KMS-11 (cell line): ENCODE measurements around the gene CTRL.

Source experiments
- H2AFZ ChIP-seq: fragments of 200-600 bp; sonication (generic); 2 replicates; pipeline ENCODE4 v1.6.1; 2016; ENCODE audit warnings: antibody characterized with exemption, mixed run types, low read depth
- H3K27ac ChIP-seq: fragments of 200-600 bp; sonication (generic); 2 replicates; pipeline ENCODE4 v1.6.1; 2016; ENCODE audit warnings: mild to moderate bottlenecking, mixed run types
- H3K27me3 ChIP-seq: fragments of 200-600 bp; sonication (generic); 2 replicates; pipeline ENCODE4 v1.6.1; 2017; ENCODE audit warnings: mild to moderate bottlenecking, low read depth, mixed run types, moderate library complexity; ENCODE audit not compliant: insufficient read depth
- H3K36me3 ChIP-seq: fragments of 200-600 bp; sonication (generic); 2 replicates; pipeline ENCODE4 v1.6.1; 2017; ENCODE audit warnings: mild to moderate bottlenecking, mixed run types; ENCODE audit not compliant: insufficient read depth
- H3K4me1 ChIP-seq: fragments of 200-600 bp; sonication (generic); 2 replicates; pipeline ENCODE4 v1.6.1; 2016; ENCODE audit warnings: mild to moderate bottlenecking, low read depth, mixed run types; ENCODE audit not compliant: poor library complexity, severe bottlenecking
- H3K4me2 ChIP-seq: fragments of 200-600 bp; sonication (generic); 2 replicates; pipeline ENCODE4 v1.7.0; 2016; ENCODE audit warnings: mild to moderate bottlenecking, mixed run types
- H3K4me3 ChIP-seq: fragments of 200-600 bp; sonication (generic); IDR thresholded peaks from 2 replicates; pipeline ENCODE4 v1.6.1; 2017; ENCODE audit warnings: low read depth, low read length, mixed read lengths; ENCODE audit not compliant: insufficient read depth
- H3K79me2 ChIP-seq: fragments of 200-600 bp; sonication (generic); 2 replicates; pipeline ENCODE4 v1.6.1; 2016; ENCODE audit warnings: low read depth, mixed run types; ENCODE audit not compliant: insufficient read depth
- H3K9ac ChIP-seq: fragments of 200-600 bp; sonication (generic); 2 replicates; pipeline ENCODE4 v1.6.1; 2016; ENCODE audit warnings: mild to moderate bottlenecking, mixed run types
- H4K20me1 ChIP-seq: fragments of 200-600 bp; sonication (generic); 2 replicates; pipeline ENCODE4 v1.6.1; 2016; ENCODE audit warnings: mild to moderate bottlenecking, mixed run types; ENCODE audit not compliant: insufficient read depth
- TF ChIP-seq, protein P1 (sequence below): fragments of 200-600 bp; sonication (generic); conservative IDR thresholded peaks from 2 replicates; pipeline ENCODE4 v1.6.1; 2017; ENCODE audit warnings: low read depth, mild to moderate bottlenecking, antibody characterized with exemption, low read length, moderate library complexity, mixed read lengths

The CTRL gene

DNA sequence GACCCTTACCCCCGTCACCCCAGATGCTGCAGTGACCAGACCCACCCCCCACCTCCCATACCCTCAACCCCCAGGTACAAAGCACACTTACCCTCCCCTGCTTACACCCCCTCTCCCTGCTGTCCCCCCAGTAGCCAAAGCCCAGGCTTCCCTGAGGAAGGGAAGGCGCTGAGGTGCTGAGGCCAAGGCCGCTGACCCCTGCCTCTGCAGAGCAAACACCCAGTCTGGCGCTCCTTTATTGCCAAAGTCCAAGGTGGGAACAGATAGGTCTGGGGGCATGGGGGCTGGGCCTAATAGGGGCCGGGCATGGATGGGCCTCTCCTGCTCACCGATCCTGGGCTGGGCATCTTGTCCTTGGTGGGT lies 11.6 kb upstream of the CTRL start:
- Histone ChIP-seq H4K20me1 (no peaks in the 10 kb centered on the region), H3K79me2 (no peaks in the 10 kb centered on the region), H3K4me3 (no peak overlapping the region), H2AFZ (no peak overlapping the region), H3K4me1 (no peaks in the 10 kb centered on the region), H3K27ac (no peak overlapping the region), H3K27me3 (no peaks in the 10 kb centered on the region), H3K9ac (no peak overlapping the region), H3K4me2 (no peak overlapping the region), H3K36me3 (no peaks in the 10 kb centered on the region)
- TF ChIP-seq, protein P1, sequence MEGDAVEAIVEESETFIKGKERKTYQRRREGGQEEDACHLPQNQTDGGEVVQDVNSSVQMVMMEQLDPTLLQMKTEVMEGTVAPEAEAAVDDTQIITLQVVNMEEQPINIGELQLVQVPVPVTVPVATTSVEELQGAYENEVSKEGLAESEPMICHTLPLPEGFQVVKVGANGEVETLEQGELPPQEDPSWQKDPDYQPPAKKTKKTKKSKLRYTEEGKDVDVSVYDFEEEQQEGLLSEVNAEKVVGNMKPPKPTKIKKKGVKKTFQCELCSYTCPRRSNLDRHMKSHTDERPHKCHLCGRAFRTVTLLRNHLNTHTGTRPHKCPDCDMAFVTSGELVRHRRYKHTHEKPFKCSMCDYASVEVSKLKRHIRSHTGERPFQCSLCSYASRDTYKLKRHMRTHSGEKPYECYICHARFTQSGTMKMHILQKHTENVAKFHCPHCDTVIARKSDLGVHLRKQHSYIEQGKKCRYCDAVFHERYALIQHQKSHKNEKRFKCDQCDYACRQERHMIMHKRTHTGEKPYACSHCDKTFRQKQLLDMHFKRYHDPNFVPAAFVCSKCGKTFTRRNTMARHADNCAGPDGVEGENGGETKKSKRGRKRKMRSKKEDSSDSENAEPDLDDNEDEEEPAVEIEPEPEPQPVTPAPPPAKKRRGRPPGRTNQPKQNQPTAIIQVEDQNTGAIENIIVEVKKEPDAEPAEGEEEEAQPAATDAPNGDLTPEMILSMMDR = no peak

DNA sequence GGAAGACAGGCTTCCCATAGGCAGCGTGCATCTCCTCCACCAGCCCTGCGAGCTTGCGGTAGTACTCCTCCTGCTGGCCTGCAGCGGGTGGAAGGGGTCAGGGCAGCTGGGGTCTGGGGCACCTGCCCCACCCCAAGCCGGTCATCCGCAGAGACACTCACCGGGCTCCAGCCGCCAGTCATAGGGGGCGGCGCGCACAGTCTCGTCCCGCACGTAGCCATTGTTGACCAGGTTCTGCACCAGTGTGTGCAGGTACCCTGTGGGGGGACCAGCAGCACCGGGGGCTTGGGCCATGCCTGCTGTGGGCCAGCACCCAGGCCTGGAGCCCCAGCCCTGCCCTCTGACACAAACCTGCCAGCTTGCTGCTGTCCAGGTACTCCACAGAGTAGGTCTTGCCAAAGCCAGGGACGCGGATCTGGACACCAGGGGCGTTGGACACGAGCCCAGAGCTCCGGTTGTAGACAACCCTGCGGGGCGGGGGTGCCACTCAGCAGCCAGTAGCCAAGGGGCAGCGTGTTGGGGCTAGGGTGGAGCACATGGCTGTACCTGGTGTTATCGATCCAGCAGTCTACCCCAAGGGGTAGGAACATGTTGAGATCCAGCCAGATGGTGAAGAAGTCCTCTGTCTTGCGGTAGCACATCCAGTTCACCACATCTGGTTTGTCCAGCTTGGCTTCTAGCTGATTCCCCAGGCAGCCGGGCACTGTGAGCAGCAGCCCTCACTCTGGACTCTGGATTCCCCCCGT lies 11.0 kb upstream of the CTRL start:
- H4K20me1 ChIP-seq = no peaks in the 10 kb centered on the region
- H3K4me2 ChIP-seq = no peak overlapping the region
- H3K27ac ChIP-seq = no peak overlapping the region
- no peak overlapping the region for H3K4me3 ChIP-seq
- no peaks in the 10 kb centered on the region for H3K79me2 ChIP-seq
- H3K4me1 ChIP-seq = peaks cover under 1% of the 10 kb centered on the region
- no peaks in the 10 kb centered on the region for H3K27me3 ChIP-seq
- TF ChIP-seq, protein P1 = no peak
- no peak overlapping the region for H2AFZ ChIP-seq
- no peaks in the 10 kb centered on the region for H3K36me3 ChIP-seq
- H3K9ac ChIP-seq = no peak overlapping the region

- no peak overlapping the region for H2AFZ ChIP-seq
Measured at GRCh38 chr16:67942200-67942509, 10.5 kb upstream of the CTRL start.

DNA sequence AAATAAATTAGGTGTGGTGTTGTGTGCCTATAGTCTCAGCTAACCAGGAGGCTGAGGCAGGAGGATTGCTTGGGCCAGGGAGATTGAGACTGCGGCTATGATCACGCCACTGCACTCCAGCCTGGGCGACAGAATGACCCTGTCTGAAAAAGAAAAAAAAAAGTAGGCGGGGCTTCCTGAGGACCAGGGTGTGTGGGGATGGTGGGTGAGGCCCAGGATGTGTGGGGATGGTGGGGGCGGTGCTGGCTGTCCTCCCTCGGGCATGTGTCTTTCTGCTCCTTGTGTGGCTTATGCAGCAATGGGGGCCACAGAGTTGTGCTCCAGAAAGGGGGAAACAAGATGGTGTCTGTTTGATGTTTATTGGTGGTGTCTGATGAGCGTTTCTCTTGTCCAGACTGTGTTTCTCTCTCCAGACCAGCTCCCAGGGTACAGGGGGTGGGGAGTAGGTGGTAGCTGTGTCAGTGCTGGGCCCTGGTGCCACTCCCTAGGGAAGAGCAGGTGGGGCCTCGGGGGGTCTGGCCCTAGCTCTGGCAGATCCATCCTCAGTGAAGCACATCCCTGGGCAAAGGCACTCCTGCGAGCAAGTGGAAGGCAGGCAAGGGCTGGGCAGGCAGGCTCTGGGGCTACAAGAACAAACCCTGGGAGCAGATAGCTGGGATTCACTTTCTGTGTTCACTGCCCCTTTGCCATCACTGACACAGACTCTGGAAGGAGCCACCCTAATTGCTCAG lies 10.0 kb upstream of the CTRL start:
- H3K27ac ChIP-seq = no peak overlapping the region

More at GRCh38 chr16:67942200-67942509, 10.5 kb upstream of the CTRL start:
- Histone ChIP-seq H3K36me3 (no peaks in the 10 kb centered on the region), H3K9ac (no peak overlapping the region), H3K27me3 (no peaks in the 10 kb centered on the region), H4K20me1 (no peaks in the 10 kb centered on the region), H3K4me1 (peaks cover 6% of the 10 kb centered on the region), H3K4me3 (no peak overlapping the region), H3K27ac (no peak overlapping the region), H3K79me2 (no peaks in the 10 kb centered on the region), H3K4me2 (no peak overlapping the region)
- TF ChIP-seq, protein P1 = peak; percentile 76

More for the DNA sequence above, 10.0 kb upstream of the CTRL start:
- TF ChIP-seq, protein P1 = no peak; the same call in 1 of the 2 replicates
- H3K36me3 ChIP-seq = no peaks in the 10 kb centered on the region
- H3K79me2 ChIP-seq = no peaks in the 10 kb centered on the region
- no peak overlapping the region for H3K4me2 ChIP-seq
- H3K9ac ChIP-seq = no peak overlapping the region
- H3K4me1 ChIP-seq = peaks cover 9% of the 10 kb centered on the region
- H4K20me1 ChIP-seq = no peaks in the 10 kb centered on the region
- H3K4me3 ChIP-seq = no peak overlapping the region
- H3K27me3 ChIP-seq = no peaks in the 10 kb centered on the region
- H2AFZ ChIP-seq = no peak overlapping the region
